ENCODE measurements around the gene KNDC1.

GRCh38 chr10:133225707-133226191, 65.7 kb downstream of the KNDC1 start:
- TF ChIP-seq CTCF (IDR thresholded peaks at IDR 0.05; ENCODE audit: low read length): no peak
- no peak for TF ChIP-seq EZH2 (optimal IDR thresholded peaks at IDR 0.05; ENCODE audit: low read depth, low read length)
- no peak for TF ChIP-seq EZH2phosphoT487 (IDR thresholded peaks at IDR 0.05; ENCODE audit: low read length)

Measured in MM.1S (cell line).